Measurements from ENCODE around the gene PAX5.

The PAX5 gene

DNA sequence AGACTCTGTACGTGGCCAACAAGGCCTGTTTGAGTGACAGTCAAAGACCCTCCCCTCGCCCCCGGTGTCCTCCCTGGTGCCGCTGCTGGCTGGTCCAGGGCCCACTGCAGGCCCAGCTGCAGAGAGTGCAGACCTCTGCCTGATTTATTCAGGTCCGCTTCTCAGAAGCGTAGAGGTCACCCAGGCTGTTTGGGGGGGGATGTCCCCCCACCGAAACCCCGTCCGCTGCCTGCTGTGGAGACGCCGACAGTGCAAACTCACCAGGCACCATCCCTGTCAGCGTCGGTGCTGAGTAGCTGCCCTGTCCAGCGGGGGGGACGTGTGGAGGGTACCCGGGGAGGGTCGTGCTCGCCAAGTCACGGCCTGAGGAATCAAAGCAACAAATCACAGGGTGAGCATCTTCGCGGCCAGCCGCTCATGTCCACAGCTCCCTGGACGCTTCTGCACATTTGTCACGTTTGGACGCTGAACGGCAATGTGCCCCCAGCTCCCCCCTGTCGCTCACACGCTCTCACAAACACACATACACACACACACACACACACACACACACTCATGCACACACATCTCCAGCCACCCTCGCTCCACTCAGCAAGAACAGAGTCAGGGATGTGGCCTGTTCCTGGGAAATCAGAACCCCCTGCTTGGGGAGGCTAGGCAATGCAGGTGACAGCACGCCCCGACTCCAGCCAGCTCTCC, 152.2 kb downstream of the PAX5 start:
- ChIA-PET CTCF (interaction anchor here (0.6 to 2.7 kb wide), 4 partner anchors 8 to 110 kb away, joined by 3 to 13 read pairs (median 6); no protein-coding TSS in a partner anchor), POLR2A (no interaction called here)
- no peak overlapping the region for H3K27ac ChIP-seq (ENCODE audit: extremely low read depth, low read depth, low read length)
- TF ChIP-seq GLI2 (tag by site-specific recombination; IDR thresholded peaks at IDR 0.05; ENCODE audit: borderline replicate concordance, low read depth) (no peak), ZNF341 (tag by site-specific recombination; IDR thresholded peaks at IDR 0.05; ENCODE audit: low read depth) (0 out of 2 replicates have a peak, but pooled peaks have one; percentile 18)
- H3K36me3 ChIP-seq (ENCODE audit: control insufficient read depth in 2 of 2, insufficient read depth in 1 of 2, low read length in 2 of 2), result no peaks in the 10 kb centered on the region
- H3K4me1 ChIP-seq (ENCODE audit: control insufficient read depth, insufficient read depth, low read length), result no peaks in the 10 kb centered on the region
- H3K9me3 ChIP-seq (ENCODE audit: control insufficient read depth, insufficient read depth, low read depth, low read length), result no peaks in the 10 kb centered on the region
- H3K4me3 ChIP-seq (ENCODE audit: low read depth, low read length), result no peak overlapping the region

DNA sequence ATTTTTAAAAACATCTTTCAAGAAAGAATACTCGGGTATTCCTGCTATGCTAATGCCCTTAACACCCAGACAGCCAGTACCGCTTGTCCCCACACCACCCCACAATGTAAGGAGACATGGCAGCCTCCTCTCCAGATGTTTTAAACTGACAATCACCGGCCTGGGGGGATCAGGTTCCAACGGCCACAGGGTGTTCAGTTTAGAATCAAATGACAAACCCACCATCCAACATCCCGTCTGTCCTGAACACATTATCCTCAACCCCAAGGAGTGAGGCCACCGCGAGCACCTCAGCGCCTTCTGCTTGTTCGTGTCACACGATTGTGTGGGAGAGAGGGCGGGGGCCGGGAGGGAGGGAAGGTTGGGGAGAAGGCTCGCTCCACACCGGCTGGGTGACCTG, 152.8 kb downstream of the PAX5 start:
- Histone ChIP-seq H3K27ac (ENCODE audit: extremely low read depth, low read depth, low read length) (no peak overlapping the region), H3K4me3 (ENCODE audit: low read depth, low read length) (no peak overlapping the region), H3K4me1 (ENCODE audit: control insufficient read depth, insufficient read depth, low read length) (no peaks in the 10 kb centered on the region), H3K9me3 (ENCODE audit: control insufficient read depth, insufficient read depth, low read depth, low read length) (no peaks in the 10 kb centered on the region), H3K36me3 (ENCODE audit: control insufficient read depth in 2 of 2, insufficient read depth in 1 of 2, low read length in 2 of 2) (no peaks in the 10 kb centered on the region)
- ChIA-PET CTCF (interaction anchor here (2.7 kb wide), 1 partner anchor 111 kb away, joined by 13 read pairs; no protein-coding TSS in a partner anchor), POLR2A (no interaction called here)
- TF ChIP-seq ZNF274 (IDR thresholded peaks at IDR 0.05; ENCODE audit: low read length) (no peak), ZNF274 (tag by site-specific recombination; IDR thresholded peaks at IDR 0.05; ENCODE audit: borderline replicate concordance) (no peak), ZNF610 (tag by site-specific recombination; IDR thresholded peaks at IDR 0.05; ENCODE audit: borderline replicate concordance) (no peak), HOXC10 (CRISPR knock-in tag; IDR thresholded peaks at IDR 0.05) (no peak), SETDB1 (IDR thresholded peaks at IDR 0.05; ENCODE audit: insufficient read length, low read length) (no peak), ZNF248 (tag by site-specific recombination; IDR thresholded peaks at IDR 0.05) (no peak), MEIS1 (CRISPR knock-in tag; IDR thresholded peaks at IDR 0.05; ENCODE audit: borderline replicate concordance) (no peak), ZFP3 (tag by site-specific recombination; IDR thresholded peaks at IDR 0.05; ENCODE audit: low read depth) (no peak), ZNF10 (tag by site-specific recombination; IDR thresholded peaks at IDR 0.05) (no peak), ZNF292 (tag by site-specific recombination; IDR thresholded peaks at IDR 0.05; ENCODE audit: borderline replicate concordance, low read depth) (no peak), ZNF138 (tag by site-specific recombination; IDR thresholded peaks at IDR 0.05; ENCODE audit: borderline replicate concordance) (no peak), ZNF792 (tag by site-specific recombination; IDR thresholded peaks at IDR 0.05) (no peak), ZNF335 (tag by site-specific recombination; conservative IDR thresholded peaks at IDR 0.05) (no peak), MZF1 (tag by site-specific recombination; IDR thresholded peaks at IDR 0.05; ENCODE audit: borderline replicate concordance) (no peak), ZNF239 (tag by site-specific recombination; IDR thresholded peaks at IDR 0.05) (no peak), ZFP69B (tag by site-specific recombination; IDR thresholded peaks at IDR 0.05) (no peak)
- TF ChIP-seq, protein P1, sequence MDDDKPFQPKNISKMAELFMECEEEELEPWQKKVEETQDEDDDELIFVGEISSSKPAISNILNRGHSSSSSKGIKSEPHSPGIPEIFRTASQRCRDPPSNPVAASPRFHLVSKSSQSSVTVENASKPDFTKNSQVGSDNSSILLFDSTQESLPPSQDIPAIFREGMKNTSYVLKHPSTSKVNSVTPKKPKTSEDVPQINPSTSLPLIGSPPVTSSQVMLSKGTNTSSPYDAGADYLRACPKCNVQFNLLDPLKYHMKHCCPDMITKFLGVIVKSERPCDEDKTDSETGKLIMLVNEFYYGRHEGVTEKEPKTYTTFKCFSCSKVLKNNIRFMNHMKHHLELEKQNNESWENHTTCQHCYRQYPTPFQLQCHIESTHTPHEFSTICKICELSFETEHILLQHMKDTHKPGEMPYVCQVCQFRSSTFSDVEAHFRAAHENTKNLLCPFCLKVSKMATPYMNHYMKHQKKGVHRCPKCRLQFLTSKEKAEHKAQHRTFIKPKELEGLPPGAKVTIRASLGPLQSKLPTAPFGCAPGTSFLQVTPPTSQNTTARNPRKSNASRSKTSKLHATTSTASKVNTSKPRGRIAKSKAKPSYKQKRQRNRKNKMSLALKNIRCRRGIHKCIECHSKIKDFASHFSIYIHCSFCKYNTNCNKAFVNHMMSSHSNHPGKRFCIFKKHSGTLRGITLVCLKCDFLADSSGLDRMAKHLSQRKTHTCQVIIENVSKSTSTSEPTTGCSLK (tag by site-specific recombination; IDR thresholded peaks at IDR 0.05), result no peak
- TF ChIP-seq, protein P2, sequence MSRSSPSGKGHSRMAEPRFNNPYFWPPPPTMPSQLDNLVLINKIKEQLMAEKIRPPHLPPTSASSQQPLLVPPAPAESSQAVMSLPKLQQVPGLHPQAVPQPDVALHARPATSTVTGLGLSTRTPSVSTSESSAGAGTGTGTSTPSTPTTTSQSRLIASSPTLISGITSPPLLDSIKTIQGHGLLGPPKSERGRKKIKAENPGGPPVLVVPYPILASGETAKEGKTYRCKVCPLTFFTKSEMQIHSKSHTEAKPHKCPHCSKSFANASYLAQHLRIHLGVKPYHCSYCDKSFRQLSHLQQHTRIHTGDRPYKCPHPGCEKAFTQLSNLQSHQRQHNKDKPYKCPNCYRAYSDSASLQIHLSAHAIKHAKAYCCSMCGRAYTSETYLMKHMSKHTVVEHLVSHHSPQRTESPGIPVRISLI (tag by site-specific recombination; IDR thresholded peaks at IDR 0.05), result no peak
- TF ChIP-seq, protein P3, sequence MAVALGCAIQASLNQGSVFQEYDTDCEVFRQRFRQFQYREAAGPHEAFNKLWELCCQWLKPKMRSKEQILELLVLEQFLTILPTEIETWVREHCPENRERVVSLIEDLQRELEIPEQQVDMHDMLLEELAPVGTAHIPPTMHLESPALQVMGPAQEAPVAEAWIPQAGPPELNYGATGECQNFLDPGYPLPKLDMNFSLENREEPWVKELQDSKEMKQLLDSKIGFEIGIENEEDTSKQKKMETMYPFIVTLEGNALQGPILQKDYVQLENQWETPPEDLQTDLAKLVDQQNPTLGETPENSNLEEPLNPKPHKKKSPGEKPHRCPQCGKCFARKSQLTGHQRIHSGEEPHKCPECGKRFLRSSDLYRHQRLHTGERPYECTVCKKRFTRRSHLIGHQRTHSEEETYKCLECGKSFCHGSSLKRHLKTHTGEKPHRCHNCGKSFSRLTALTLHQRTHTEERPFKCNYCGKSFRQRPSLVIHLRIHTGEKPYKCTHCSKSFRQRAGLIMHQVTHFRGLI (tag by site-specific recombination; IDR thresholded peaks at IDR 0.05), result no peak

Data from HEK293 (cell line).